Measurements from ENCODE around the gene MCRS1. TPM values are rescaled to one million over a fixed set of nuclear protein-coding genes. Genes with fewer than 3 reads are reported as not detected.

MCRS1 gene
- total and polyA plus RNA-seq, 11 donors = 64.2 to 122 (median 87.9) TPM

DNA sequence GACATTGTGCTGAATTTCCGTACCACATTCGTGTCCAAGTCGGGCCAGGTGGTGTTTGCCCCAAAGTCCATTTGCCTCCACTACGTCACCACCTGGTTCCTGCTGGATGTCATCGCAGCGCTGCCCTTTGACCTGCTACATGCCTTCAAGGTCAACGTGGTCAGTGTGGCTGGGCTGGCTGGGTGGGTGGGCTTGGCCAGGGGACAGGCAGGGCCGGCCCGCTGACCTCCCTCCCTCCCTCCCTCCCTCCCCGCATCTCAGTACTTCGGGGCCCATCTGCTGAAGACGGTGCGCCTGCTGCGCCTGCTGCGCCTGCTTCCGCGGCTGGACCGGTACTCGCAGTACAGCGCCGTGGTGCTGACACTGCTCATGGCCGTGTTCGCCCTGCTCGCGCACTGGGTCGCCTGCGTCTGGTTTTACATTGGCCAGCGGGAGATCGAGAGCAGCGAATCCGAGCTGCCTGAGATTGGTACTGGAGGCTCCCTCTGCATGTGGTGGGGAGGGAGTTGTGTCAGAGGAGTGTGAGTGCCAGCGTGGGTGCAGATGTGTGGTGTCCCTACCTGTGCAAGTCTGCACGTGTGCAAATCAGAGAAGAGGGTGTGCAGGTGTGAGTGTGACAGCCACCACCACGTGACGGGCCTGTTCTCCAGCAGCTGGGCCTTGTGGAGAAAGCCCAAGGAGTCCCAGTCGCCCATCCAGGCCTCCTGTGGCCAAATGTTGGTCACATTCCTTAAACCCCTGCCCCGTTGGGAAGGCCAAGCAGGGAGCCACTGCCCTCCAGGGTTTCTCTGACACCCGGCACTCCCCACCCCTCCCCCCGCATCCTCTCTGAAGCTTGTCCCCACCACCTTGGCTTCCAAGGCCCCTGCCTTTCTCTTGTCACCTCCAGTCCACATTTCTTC, 23.8 kb downstream of the MCRS1 start:
- no peak for TF ChIP-seq POLR2A (IDR thresholded peaks at IDR 0.05)
- TF ChIP-seq, protein P1, sequence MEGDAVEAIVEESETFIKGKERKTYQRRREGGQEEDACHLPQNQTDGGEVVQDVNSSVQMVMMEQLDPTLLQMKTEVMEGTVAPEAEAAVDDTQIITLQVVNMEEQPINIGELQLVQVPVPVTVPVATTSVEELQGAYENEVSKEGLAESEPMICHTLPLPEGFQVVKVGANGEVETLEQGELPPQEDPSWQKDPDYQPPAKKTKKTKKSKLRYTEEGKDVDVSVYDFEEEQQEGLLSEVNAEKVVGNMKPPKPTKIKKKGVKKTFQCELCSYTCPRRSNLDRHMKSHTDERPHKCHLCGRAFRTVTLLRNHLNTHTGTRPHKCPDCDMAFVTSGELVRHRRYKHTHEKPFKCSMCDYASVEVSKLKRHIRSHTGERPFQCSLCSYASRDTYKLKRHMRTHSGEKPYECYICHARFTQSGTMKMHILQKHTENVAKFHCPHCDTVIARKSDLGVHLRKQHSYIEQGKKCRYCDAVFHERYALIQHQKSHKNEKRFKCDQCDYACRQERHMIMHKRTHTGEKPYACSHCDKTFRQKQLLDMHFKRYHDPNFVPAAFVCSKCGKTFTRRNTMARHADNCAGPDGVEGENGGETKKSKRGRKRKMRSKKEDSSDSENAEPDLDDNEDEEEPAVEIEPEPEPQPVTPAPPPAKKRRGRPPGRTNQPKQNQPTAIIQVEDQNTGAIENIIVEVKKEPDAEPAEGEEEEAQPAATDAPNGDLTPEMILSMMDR (IDR thresholded peaks at IDR 0.05) = no peak
- Histone ChIP-seq H3K4me1 (peaks cover 0 to 18% (median 9%) of the 10 kb centered on the region in 12 donors), H3K27ac (no peak overlapping the region), H3K4me3 (no peak overlapping the region), H3K36me3 (no peaks in the 10 kb centered on the region), H3K27me3 (peaks cover 0 to 38% (median 13%) of the 10 kb centered on the region in 9 donors), H3K9me3 (no peaks in the 10 kb centered on the region)
- intact Hi-C loops (cut with DNase I) = no loop called here
- 37 to 58% (median 46%) methylated on average over 26 to 39 of the region's 39 CpGs for WGBS, 4 donors
- DNase-seq (no peak), ATAC-seq (no peak)

GRCh38 chr12:49543221-49543913, 24.6 kb downstream of the MCRS1 start:
- Histone ChIP-seq H3K27me3 (peaks cover 2 to 38% (median 13%) of the 10 kb centered on the region in 9 donors), H3K27ac (no peak overlapping the region), H3K9me3 (no peaks in the 10 kb centered on the region), H3K36me3 (no peaks in the 10 kb centered on the region), H3K4me3 (no peak overlapping the region), H3K4me1 (peaks cover 0 to 15% (median 4%) of the 10 kb centered on the region in 12 donors)
- WGBS, 4 donors = 66 to 81% (median 71%) methylated on average over 15 to 20 of the region's 20 CpGs
- no peak for ATAC-seq
- TF ChIP-seq POLR2A (IDR thresholded peaks at IDR 0.05) = no peak
- TF ChIP-seq, protein P1 (IDR thresholded peaks at IDR 0.05) = no peak
- intact Hi-C loops (cut with DNase I) = no loop called here
- no peak for DNase-seq

DNA sequence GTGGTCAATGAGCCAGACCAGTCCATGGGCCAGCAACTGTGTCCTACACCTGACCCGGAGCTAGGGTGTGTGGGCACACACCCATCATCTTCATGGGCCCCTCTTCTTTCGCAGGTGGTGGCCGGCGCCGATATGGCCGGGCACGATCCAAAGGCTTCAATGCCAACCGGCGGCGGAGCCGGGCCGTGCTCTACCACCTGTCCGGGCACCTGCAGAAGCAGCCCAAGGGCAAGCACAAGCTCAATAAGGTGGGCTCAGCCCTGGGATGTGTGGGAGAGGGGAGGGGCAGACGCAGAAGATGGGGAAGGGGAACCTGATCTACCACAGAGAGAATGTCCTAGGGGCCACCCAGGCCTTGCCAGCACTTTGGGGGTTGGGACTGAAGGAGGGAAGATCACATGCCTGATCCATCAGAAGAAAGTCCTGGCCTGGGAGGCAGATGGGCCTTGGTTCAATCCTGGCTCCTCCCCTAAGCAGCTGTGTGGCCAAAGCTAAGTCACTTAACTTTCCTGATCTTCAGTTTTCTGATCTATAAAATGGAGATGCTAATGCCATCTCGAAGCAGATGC, 25.3 kb downstream of the MCRS1 start:
- WGBS, 4 donors = 91 to 97% (median 93%) methylated on average over 8 to 15 of the region's 15 CpGs
- no peak overlapping the region for H3K27ac ChIP-seq
- H3K36me3 ChIP-seq = no peaks in the 10 kb centered on the region
- H3K4me1 ChIP-seq = peaks cover 0 to 20% (median 10%) of the 10 kb centered on the region in 12 donors
- intact Hi-C loops (cut with DNase I) = no loop called here
- ATAC-seq (no peak), DNase-seq (no peak)
- no peak for TF ChIP-seq POLR2A (IDR thresholded peaks at IDR 0.05)
- TF ChIP-seq, protein P1 (IDR thresholded peaks at IDR 0.05) = no peak
- H3K9me3 ChIP-seq = no peaks in the 10 kb centered on the region
- H3K4me3 ChIP-seq = no peak overlapping the region
- H3K27me3 ChIP-seq = peaks cover 4 to 38% (median 17%) of the 10 kb centered on the region in 9 donors
